Activated naive CD8-positive, alpha-beta T cell treated with anti-CD3 and anti-CD28 coated beads, Interleukin-2, amount 50 U/mL, for 24 hours (primary cell): Measurements from ENCODE around the gene MUC5AC.
"Not testable (repeated sequence)": the region's sequence is repeated elsewhere in the genome, so short reads cannot be mapped to it uniquely, and the experiment has no call there.

Source experiments
- ATAC-seq: fragments of 150-1000 bp; cut with Tn5 transposase; one replicate; pipeline ENCODE4 v1.10.0; 2021
- DNase-seq: peaks from one replicate; pipeline ENCODE4 v3.0.0; 2021
- H3K27ac Mint-ChIP-seq: one replicate; pipeline ENCODE4 v1.8.0; 2021; ENCODE audit warnings: mild to moderate bottlenecking, mixed read lengths
- H3K27me3 Mint-ChIP-seq: one replicate; pipeline ENCODE4 v1.8.0; 2021; ENCODE audit warnings: mixed read lengths
- H3K36me3 Mint-ChIP-seq: one replicate; pipeline ENCODE4 v1.8.0; 2021; ENCODE audit warnings: low read depth, mixed read lengths
- H3K4me1 Mint-ChIP-seq: one replicate; pipeline ENCODE4 v1.8.0; 2021; ENCODE audit warnings: mixed read lengths
- H3K4me3 Mint-ChIP-seq: one replicate; pipeline ENCODE4 v1.8.0; 2021; ENCODE audit warnings: mild to moderate bottlenecking, moderate library complexity, mixed read lengths
- H3K9me3 Mint-ChIP-seq: one replicate; pipeline ENCODE4 v1.8.0; 2021; ENCODE audit warnings: mixed read lengths

The MUC5AC gene

DNA sequence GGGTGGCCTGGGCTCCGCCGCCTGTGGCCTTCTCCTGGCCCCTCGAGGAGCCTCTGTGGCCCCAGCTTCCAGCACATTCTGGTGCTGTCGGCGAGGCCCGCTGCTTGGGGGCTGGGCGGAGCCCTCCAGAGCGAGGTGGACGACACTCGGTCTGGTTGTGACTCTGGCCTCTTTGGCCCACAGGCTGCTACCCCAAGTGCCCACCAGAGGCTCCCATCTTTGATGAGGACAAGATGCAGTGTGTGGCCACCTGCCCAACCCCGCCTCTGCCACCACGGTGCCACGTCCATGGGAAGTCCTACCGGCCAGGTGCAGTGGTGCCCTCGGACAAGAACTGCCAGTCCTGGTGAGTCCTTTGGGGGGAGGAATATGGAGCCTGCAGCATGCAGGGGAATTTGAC, 22.4 kb downstream of the MUC5AC start:
- Mint-ChIP-seq H3K27me3 (no peaks in the 10 kb centered on the region), H3K36me3 (no peaks in the 10 kb centered on the region), H3K9me3 (peaks cover 7% of the 10 kb centered on the region), H3K27ac (no peak overlapping the region), H3K4me3 (no peak overlapping the region), H3K4me1 (no peaks in the 10 kb centered on the region)
- ATAC-seq (no peak), DNase-seq (no peak)

GRCh38 chr11:1180947-1181391, 23.2 kb downstream of the MUC5AC start:
- Mint-ChIP-seq H3K36me3 (no peaks in the 10 kb centered on the region), H3K4me3 (no peak overlapping the region), H3K4me1 (no peaks in the 10 kb centered on the region), H3K9me3 (no peaks in the 10 kb centered on the region), H3K27ac (no peak overlapping the region), H3K27me3 (no peaks in the 10 kb centered on the region)
- ATAC-seq (no peak), DNase-seq (no peak)

DNA sequence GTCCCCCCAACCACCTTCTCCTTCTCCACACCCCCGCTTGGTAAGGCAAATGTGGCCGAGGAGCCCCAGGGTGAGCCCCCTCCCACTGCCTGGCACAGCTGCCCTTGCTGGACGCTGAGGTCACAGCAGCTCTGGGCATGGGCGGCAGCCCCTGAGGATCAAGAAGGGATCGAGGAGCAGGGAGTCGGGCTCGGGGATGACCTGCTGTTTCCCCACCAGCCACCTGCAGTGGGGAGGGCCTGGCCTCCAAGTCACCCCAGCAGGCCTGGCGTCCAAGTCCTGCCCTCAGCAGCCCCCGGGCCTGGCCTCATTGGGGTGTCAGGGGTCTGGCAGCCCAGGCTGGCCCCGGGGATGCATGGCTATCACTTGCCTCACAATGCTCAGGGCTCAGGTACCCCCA, 23.7 kb downstream of the MUC5AC start:
- H3K9me3 Mint-ChIP-seq: no peaks in the 10 kb centered on the region
- H3K27me3 Mint-ChIP-seq: no peaks in the 10 kb centered on the region
- no peaks in the 10 kb centered on the region for H3K4me1 Mint-ChIP-seq
- no peaks in the 10 kb centered on the region for H3K36me3 Mint-ChIP-seq
- no peak for ATAC-seq
- H3K27ac Mint-ChIP-seq: no peak overlapping the region
- no peak for DNase-seq
- no peak overlapping the region for H3K4me3 Mint-ChIP-seq

GRCh38 chr11:1181853-1182535, 24.2 kb downstream of the MUC5AC start:
- H3K9me3 Mint-ChIP-seq: no peaks in the 10 kb centered on the region
- no peaks in the 10 kb centered on the region for H3K36me3 Mint-ChIP-seq
- no peak overlapping the region for H3K27ac Mint-ChIP-seq
- no peaks in the 10 kb centered on the region for H3K4me1 Mint-ChIP-seq
- no peaks in the 10 kb centered on the region for H3K27me3 Mint-ChIP-seq
- ATAC-seq (no peak), DNase-seq (no peak)
- H3K4me3 Mint-ChIP-seq: no peak overlapping the region

GRCh38 chr11:1184139-1184538, 26.4 kb downstream of the MUC5AC start:
- not testable (repeated sequence) for H3K27ac Mint-ChIP-seq, H3K27me3 Mint-ChIP-seq, H3K4me1 Mint-ChIP-seq, ATAC-seq, DNase-seq, H3K9me3 Mint-ChIP-seq, H3K36me3 Mint-ChIP-seq, H3K4me3 Mint-ChIP-seq

DNA sequence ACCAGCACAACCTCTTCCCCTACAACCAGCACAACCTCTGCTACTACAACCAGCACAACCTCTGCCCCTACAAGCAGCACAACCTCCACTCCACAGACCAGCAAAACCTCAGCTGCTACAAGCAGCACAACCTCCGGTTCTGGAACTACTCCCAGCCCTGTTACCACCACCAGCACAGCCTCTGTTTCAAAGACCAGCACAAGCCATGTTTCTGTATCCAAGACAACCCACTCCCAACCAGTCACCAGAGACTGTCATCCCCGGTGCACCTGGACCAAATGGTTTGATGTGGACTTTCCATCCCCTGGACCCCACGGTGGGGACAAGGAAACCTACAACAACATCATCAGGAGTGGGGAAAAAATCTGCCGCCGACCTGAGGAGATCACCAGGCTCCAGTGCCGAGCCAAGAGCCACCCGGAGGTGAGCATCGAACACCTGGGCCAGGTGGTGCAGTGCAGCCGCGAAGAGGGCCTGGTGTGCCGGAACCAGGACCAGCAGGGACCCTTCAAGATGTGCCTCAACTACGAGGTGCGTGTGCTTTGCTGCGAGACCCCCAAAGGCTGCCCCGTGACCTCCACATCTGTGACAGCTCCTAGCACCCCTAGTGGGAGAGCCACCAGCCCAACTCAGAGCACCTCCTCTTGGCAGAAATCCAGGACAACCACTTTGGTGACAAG, 30.8 kb downstream of the MUC5AC start:
- not testable (repeated sequence) for H3K36me3 Mint-ChIP-seq, H3K4me3 Mint-ChIP-seq, ATAC-seq, H3K4me1 Mint-ChIP-seq, H3K27ac Mint-ChIP-seq, DNase-seq, H3K9me3 Mint-ChIP-seq, H3K27me3 Mint-ChIP-seq

DNA sequence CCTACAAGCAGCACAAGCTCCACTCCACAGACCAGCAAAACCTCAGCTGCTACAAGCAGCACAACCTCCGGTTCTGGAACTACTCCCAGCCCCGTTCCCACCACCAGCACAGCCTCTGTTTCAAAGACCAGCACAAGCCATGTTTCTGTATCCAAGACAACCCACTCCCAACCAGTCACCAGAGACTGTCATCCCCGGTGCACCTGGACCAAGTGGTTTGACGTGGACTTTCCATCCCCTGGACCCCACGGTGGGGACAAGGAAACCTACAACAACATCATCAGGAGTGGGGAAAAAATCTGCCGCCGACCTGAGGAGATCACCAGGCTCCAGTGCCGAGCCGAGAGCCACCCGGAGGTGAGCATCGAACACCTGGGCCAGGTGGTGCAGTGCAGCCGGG, 32.1 kb downstream of the MUC5AC start:
- H3K36me3 Mint-ChIP-seq, H3K27me3 Mint-ChIP-seq, H3K4me3 Mint-ChIP-seq, ATAC-seq, H3K27ac Mint-ChIP-seq, H3K4me1 Mint-ChIP-seq, DNase-seq, H3K9me3 Mint-ChIP-seq: not testable (repeated sequence)

DNA sequence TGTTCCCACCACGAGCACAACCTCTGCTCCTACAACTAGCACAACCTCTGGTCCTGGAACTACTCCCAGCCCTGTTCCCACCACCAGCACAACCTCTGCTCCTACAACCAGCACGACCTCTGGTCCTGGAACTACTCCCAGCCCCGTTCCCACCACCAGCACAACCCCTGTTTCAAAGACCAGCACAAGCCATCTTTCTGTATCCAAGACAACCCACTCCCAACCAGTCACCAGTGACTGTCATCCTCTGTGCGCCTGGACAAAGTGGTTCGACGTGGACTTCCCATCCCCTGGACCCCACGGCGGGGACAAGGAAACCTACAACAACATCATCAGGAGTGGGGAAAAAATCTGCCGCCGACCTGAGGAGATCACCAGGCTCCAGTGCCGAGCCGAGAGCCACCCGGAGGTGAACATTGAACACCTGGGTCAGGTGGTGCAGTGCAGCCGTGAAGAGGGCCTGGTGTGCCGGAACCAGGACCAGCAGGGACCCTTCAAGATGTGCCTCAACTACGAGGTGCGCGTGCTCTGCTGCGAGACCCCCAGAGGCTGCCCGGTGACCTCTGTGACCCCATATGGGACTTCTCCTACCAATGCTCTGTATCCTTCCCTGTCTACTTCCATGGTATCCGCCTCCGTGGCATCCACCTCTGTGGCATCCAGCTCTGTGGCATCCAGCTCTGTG, 34.2 kb downstream of the MUC5AC start:
- H3K27me3 Mint-ChIP-seq, H3K27ac Mint-ChIP-seq, H3K36me3 Mint-ChIP-seq, H3K9me3 Mint-ChIP-seq, ATAC-seq, H3K4me1 Mint-ChIP-seq, H3K4me3 Mint-ChIP-seq, DNase-seq: not testable (repeated sequence)

GRCh38 chr11:1192741-1193325, 35.1 kb downstream of the MUC5AC start:
- no peak for DNase-seq
- Mint-ChIP-seq H3K9me3 (no peaks in the 10 kb centered on the region), H3K4me3 (no peak overlapping the region), H3K27ac (no peak overlapping the region), H3K4me1 (no peaks in the 10 kb centered on the region), H3K36me3 (no peaks in the 10 kb centered on the region), H3K27me3 (peaks cover 4% of the 10 kb centered on the region)
- no peak for ATAC-seq

DNA sequence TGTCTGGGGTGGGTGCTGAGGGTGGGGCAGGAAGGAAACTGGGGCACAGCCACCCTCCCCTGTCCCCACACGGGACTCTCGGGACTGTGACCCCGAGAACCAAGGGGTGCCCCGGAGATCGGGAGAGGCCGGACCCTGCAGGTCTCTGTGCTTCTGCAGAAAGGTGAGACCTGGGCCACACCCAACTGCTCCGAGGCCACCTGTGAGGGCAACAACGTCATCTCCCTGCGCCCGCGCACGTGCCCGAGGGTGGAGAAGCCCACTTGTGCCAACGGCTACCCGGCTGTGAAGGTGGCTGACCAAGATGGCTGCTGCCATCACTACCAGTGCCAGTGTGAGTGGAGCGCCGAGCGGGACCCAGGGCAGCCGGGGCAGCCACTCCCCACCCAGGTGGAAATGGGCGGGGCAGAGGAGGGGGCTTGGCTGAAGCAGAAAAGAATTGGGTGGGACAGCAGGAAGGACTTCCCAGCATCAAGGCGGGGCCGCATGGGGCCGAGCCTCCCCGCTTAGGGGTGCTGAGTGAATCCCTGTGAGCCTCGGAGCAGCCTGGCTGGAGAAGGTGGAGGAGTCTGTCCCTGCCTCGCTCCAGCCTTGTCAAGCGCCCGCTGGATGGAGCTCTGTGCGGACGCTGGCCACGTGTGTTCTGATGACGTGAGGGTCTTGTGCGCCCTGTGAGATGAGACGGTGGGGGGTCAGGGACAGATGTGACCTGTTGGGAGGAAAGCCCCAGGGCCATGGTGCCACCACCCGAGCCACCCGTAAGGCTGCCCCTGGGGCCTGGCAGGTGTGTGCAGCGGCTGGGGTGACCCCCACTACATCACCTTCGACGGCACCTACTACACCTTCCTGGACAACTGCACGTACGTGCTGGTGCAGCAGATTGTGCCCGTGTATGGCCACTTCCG, 35.8 kb downstream of the MUC5AC start:
- Mint-ChIP-seq H3K27ac (no peak overlapping the region), H3K36me3 (no peaks in the 10 kb centered on the region), H3K4me3 (no peak overlapping the region), H3K4me1 (no peaks in the 10 kb centered on the region), H3K27me3 (peaks cover 4% of the 10 kb centered on the region), H3K9me3 (no peaks in the 10 kb centered on the region)
- no peak for ATAC-seq
- DNase-seq: no peak

GRCh38 chr11:1194231-1194976, 36.7 kb downstream of the MUC5AC start:
- H3K4me1 Mint-ChIP-seq: no peaks in the 10 kb centered on the region
- no peak overlapping the region for H3K27ac Mint-ChIP-seq
- H3K27me3 Mint-ChIP-seq: peaks cover 4% of the 10 kb centered on the region
- DNase-seq: no peak
- H3K9me3 Mint-ChIP-seq: no peaks in the 10 kb centered on the region
- no peak for ATAC-seq
- no peaks in the 10 kb centered on the region for H3K36me3 Mint-ChIP-seq
- H3K4me3 Mint-ChIP-seq: no peak overlapping the region

- ATAC-seq (no peak), DNase-seq (no peak)
- Mint-ChIP-seq H3K27me3 (peaks cover 4% of the 10 kb centered on the region), H3K4me1 (no peaks in the 10 kb centered on the region), H3K27ac (no peak overlapping the region), H3K9me3 (no peaks in the 10 kb centered on the region), H3K36me3 (no peaks in the 10 kb centered on the region), H3K4me3 (no peak overlapping the region)
Observed at GRCh38 chr11:1194977-1195681, 37.4 kb downstream of the MUC5AC start.
